Choroid plexus epithelial cell (primary cell): ENCODE measurements around the gene ABI1.

Experiments used
- DNase-seq: peaks from one replicate; pipeline ENCODE4 v3.0.0-alpha.2; 2010; ENCODE audit warnings: low read depth
- H3K4me3 ChIP-seq: 2 replicates; pipeline ENCODE4 v1.5.1; 2011; ENCODE audit warnings: low read depth, mild to moderate bottlenecking, control low read depth, low read length, moderate library complexity
- TF ChIP-seq, protein P1 (sequence below): conservative IDR thresholded peaks from 2 replicates; pipeline ENCODE4 v1.5.1; 2011; ENCODE audit warnings: low read depth, mild to moderate bottlenecking, control low read depth, inconsistent platforms, low read length, moderate library complexity

The ABI1 gene

DNA sequence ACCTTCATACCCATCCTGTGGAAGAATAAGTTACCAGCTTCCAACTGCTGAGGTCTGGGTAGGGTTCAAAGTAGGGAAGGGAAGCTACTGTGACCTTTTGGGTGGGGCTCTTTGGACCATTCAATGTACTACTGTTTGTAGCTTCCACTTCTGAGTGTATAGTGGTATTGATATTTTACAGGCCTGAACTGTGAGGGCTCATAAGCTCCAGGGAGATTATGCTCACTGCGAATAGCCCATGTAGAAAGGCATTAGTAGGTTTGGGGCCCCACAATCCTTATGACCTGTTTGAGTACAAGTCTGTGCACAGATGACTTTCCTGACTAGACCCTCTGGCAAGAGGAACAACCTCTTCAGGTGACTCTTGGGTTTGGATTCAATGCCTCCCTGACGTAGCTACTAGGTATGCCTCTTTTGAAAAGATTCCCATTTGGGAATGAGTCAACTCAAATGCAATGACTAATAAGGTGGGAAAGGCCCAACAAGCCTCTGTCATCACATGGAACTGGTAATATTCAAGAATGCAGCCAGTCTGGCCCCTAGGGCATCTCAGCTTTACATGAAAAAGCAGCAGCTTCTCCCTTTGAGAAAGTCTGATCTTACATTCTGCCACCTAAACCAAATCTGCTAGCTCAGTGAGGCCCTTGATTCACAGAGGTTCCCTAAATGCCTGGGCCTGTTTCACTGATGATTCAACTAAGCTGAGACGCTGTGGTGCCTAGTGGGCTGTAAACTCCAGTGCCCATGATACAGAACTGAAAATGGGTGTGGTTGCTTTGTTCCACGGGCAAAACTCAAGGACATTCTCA lies 79.8 kb downstream of the ABI1 start:
- TF ChIP-seq, protein P1, sequence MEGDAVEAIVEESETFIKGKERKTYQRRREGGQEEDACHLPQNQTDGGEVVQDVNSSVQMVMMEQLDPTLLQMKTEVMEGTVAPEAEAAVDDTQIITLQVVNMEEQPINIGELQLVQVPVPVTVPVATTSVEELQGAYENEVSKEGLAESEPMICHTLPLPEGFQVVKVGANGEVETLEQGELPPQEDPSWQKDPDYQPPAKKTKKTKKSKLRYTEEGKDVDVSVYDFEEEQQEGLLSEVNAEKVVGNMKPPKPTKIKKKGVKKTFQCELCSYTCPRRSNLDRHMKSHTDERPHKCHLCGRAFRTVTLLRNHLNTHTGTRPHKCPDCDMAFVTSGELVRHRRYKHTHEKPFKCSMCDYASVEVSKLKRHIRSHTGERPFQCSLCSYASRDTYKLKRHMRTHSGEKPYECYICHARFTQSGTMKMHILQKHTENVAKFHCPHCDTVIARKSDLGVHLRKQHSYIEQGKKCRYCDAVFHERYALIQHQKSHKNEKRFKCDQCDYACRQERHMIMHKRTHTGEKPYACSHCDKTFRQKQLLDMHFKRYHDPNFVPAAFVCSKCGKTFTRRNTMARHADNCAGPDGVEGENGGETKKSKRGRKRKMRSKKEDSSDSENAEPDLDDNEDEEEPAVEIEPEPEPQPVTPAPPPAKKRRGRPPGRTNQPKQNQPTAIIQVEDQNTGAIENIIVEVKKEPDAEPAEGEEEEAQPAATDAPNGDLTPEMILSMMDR, result no peak
- DNase-seq, result peak; percentile 81
- no peak overlapping the region for H3K4me3 ChIP-seq

DNA sequence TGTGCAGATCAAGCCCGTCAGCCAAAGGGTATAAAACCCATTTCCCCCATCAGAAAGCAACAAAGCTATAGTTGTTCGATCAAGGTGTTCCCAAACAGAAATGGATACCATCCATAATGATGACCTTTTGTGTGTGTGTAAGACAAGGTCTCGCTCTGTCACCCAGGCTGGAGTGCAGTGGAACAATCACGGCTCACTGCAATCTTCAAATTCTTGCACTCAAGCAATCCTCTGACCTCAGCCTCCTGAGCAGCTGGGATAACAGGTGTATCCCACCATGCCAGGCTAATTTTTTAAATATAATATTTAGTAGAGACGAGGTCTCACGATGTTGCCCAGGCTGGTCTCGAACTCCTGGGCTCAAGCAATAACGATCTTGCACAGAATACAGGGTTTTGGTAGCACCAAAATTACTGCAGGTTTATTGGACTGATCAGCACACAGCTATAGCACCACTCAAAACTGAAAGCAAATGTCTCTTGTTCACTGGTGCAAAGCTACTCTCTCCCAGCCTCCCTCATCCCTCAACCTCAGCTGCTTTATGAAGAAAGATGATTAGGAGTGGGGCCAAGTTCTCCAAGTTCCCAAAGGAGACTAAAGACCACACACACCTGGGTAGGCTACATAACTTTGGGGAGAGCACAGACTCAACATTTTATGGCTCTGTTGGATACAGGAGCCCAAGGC lies 80.5 kb downstream of the ABI1 start:
- TF ChIP-seq, protein P1, result no peak

GRCh38 chr10:26779176-26779860 lies 81.4 kb downstream of the ABI1 start:
- H3K4me3 ChIP-seq, result no peak overlapping the region
- TF ChIP-seq, protein P1, result no peak
- DNase-seq, result no peak

More for the DNA sequence above, 80.5 kb downstream of the ABI1 start:
- no peak overlapping the region for H3K4me3 ChIP-seq
- no peak for DNase-seq

DNA sequence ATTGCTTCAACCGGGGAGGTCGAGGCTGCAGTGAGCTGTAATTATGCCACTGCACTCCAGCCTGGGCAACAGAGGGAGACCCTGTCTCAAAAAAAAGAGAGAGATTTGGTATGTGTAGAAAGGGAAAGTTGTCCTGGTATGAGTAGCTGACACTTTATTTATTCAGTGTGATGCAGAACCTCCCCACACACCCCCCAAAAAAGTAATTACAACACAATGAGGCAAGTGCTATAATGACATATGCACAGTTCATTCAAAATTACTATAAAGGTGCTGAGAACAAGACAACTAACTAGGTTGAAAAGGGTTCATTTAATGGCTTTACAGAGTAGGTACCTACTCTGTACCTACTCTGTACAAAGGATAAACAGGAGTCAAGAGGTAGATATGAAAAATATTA lies 83.1 kb downstream of the ABI1 start:
- DNase-seq, result no peak
- H3K4me3 ChIP-seq, result no peak overlapping the region
- TF ChIP-seq, protein P1, result no peak

- no peak overlapping the region for H3K4me3 ChIP-seq
- no peak for DNase-seq
- TF ChIP-seq, protein P1, result no peak
These were observed 84.5 kb downstream of the ABI1 start for GRCh38 chr10:26776258-26776657.

GRCh38 chr10:26773633-26774032 lies 87.1 kb downstream of the ABI1 start:
- TF ChIP-seq, protein P1, result no peak
- DNase-seq, result no peak
- H3K4me3 ChIP-seq, result no peak overlapping the region
